Measurements from ENCODE around the gene KCNN1. TPM values are rescaled to one million over a fixed set of nuclear protein-coding genes. Genes with fewer than 3 reads are reported as not detected.

Gene KCNN1
- total and polyA plus RNA-seq, 2 of the 13 experiments (the other 11 are each of a cell fraction or from before 2014, with no cell fraction given), result 0.04 TPM; not detected in 1

DNA sequence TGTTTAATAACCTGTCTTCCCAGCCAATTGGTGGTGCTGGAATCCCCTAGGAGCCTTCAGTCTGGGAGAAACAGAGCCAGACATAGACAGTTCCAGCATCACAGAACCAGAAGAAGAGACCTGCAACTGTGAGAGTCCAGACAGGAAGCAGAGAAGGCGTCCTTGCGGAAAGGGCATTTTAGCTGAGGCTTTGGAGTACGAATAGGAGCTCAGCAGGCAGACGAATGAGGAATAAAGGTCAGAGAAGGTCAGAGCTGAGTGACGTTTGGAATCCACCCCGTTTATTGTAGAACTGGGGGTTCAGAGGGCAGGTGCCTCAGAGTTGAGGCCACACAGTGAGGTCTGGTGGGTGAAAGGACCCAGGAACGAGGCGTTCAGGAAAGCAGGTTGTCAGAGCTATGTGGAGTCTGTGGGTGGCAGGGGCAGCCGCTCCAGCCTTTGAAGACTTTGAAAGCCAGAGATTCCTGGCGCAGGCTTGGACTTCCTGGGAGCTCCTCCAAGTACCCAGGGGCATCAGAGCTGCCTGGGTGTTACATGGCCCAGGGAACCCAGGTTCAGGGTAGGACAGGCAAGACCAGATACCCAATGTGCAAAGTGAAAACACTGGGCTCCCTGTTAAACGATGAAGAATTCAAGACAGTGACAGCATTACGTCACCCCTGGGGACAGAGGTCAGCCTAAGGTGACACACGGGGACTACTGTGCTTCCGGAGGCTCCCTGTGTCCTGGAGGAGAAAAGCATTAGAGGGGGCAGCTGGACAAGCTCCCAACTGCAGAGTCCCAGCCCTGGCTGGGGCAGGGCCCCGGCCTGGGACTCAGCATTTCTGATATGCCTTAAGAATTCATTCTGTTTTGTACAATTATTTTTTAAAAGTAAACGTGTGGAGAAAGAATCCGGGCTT lies 46.6 kb downstream of the KCNN1 start (continued):
- TF ChIP-seq, protein P1, sequence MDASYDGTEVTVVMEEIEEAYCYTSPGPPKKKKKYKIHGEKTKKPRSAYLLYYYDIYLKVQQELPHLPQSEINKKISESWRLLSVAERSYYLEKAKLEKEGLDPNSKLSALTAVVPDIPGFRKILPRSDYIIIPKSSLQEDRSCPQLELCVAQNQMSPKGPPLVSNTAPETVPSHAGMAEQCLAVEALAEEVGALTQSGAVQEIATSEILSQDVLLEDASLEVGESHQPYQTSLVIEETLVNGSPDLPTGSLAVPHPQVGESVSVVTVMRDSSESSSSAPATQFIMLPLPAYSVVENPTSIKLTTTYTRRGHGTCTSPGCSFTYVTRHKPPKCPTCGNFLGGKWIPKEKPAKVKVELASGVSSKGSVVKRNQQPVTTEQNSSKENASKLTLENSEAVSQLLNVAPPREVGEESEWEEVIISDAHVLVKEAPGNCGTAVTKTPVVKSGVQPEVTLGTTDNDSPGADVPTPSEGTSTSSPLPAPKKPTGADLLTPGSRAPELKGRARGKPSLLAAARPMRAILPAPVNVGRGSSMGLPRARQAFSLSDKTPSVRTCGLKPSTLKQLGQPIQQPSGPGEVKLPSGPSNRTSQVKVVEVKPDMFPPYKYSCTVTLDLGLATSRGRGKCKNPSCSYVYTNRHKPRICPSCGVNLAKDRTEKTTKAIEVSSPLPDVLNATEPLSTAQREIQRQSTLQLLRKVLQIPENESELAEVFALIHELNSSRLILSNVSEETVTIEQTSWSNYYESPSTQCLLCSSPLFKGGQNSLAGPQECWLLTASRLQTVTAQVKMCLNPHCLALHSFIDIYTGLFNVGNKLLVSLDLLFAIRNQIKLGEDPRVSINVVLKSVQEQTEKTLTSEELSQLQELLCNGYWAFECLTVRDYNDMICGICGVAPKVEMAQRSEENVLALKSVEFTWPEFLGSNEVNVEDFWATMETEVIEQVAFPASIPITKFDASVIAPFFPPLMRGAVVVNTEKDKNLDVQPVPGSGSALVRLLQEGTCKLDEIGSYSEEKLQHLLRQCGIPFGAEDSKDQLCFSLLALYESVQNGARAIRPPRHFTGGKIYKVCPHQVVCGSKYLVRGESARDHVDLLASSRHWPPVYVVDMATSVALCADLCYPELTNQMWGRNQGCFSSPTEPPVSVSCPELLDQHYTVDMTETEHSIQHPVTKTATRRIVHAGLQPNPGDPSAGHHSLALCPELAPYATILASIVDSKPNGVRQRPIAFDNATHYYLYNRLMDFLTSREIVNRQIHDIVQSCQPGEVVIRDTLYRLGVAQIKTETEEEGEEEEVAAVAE (CRISPR knock-in tag; IDR thresholded peaks at IDR 0.05; ENCODE audit: borderline replicate concordance), result no peak
- TF ChIP-seq, protein P2, sequence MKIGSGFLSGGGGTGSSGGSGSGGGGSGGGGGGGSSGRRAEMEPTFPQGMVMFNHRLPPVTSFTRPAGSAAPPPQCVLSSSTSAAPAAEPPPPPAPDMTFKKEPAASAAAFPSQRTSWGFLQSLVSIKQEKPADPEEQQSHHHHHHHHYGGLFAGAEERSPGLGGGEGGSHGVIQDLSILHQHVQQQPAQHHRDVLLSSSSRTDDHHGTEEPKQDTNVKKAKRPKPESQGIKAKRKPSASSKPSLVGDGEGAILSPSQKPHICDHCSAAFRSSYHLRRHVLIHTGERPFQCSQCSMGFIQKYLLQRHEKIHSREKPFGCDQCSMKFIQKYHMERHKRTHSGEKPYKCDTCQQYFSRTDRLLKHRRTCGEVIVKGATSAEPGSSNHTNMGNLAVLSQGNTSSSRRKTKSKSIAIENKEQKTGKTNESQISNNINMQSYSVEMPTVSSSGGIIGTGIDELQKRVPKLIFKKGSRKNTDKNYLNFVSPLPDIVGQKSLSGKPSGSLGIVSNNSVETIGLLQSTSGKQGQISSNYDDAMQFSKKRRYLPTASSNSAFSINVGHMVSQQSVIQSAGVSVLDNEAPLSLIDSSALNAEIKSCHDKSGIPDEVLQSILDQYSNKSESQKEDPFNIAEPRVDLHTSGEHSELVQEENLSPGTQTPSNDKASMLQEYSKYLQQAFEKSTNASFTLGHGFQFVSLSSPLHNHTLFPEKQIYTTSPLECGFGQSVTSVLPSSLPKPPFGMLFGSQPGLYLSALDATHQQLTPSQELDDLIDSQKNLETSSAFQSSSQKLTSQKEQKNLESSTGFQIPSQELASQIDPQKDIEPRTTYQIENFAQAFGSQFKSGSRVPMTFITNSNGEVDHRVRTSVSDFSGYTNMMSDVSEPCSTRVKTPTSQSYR (CRISPR knock-in tag; IDR thresholded peaks at IDR 0.05; ENCODE audit: borderline replicate concordance), result no peak
- no peak for TF ChIP-seq ZNF44 (CRISPR knock-in tag; IDR thresholded peaks at IDR 0.05)
- no peak for TF ChIP-seq ELF4 (CRISPR knock-in tag; IDR thresholded peaks at IDR 0.05; ENCODE audit: borderline replicate concordance)
- TF ChIP-seq, protein P3, sequence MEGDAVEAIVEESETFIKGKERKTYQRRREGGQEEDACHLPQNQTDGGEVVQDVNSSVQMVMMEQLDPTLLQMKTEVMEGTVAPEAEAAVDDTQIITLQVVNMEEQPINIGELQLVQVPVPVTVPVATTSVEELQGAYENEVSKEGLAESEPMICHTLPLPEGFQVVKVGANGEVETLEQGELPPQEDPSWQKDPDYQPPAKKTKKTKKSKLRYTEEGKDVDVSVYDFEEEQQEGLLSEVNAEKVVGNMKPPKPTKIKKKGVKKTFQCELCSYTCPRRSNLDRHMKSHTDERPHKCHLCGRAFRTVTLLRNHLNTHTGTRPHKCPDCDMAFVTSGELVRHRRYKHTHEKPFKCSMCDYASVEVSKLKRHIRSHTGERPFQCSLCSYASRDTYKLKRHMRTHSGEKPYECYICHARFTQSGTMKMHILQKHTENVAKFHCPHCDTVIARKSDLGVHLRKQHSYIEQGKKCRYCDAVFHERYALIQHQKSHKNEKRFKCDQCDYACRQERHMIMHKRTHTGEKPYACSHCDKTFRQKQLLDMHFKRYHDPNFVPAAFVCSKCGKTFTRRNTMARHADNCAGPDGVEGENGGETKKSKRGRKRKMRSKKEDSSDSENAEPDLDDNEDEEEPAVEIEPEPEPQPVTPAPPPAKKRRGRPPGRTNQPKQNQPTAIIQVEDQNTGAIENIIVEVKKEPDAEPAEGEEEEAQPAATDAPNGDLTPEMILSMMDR (CRISPR knock-in tag; IDR thresholded peaks at IDR 0.05), result no peak; the same call in 1 of the 2 replicates
- TF ChIP-seq SAP130 (CRISPR knock-in tag; IDR thresholded peaks at IDR 0.05; ENCODE audit: low read depth), result peak; percentile 92
- no peak for TF ChIP-seq PRPF4 (IDR thresholded peaks at IDR 0.05; ENCODE audit: low read depth, low read length, poor library complexity, severe bottlenecking)
- TF ChIP-seq, protein P4, sequence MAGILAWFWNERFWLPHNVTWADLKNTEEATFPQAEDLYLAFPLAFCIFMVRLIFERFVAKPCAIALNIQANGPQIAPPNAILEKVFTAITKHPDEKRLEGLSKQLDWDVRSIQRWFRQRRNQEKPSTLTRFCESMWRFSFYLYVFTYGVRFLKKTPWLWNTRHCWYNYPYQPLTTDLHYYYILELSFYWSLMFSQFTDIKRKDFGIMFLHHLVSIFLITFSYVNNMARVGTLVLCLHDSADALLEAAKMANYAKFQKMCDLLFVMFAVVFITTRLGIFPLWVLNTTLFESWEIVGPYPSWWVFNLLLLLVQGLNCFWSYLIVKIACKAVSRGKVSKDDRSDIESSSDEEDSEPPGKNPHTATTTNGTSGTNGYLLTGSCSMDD (CRISPR knock-in tag; IDR thresholded peaks at IDR 0.05), result no peak
- TF ChIP-seq EEA1 (CRISPR knock-in tag; IDR thresholded peaks at IDR 0.05; ENCODE audit: borderline replicate concordance), result no peak
- TF ChIP-seq, protein P5, sequence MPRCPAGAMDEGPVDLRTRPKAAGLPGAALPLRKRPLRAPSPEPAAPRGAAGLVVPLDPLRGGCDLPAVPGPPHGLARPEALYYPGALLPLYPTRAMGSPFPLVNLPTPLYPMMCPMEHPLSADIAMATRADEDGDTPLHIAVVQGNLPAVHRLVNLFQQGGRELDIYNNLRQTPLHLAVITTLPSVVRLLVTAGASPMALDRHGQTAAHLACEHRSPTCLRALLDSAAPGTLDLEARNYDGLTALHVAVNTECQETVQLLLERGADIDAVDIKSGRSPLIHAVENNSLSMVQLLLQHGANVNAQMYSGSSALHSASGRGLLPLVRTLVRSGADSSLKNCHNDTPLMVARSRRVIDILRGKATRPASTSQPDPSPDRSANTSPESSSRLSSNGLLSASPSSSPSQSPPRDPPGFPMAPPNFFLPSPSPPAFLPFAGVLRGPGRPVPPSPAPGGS (CRISPR knock-in tag; IDR thresholded peaks at IDR 0.05), result no peak
- TF ChIP-seq KDM4B (CRISPR knock-in tag; IDR thresholded peaks at IDR 0.05), result no peak
- no peak for TF ChIP-seq GFI1 (CRISPR knock-in tag; IDR thresholded peaks at IDR 0.05; ENCODE audit: borderline replicate concordance)
